ENCODE data around the gene PPFIA3.
A peak's percentile ranks its signal among the peaks of the same experiment; 100 is the strongest.
"Not testable (repeated sequence)": the region's sequence is repeated elsewhere in the genome, so short reads cannot be mapped to it uniquely, and the experiment has no call there.

The PPFIA3 gene

GRCh38 chr19:49141352-49141751 lies 22.0 kb downstream of the PPFIA3 start:
- H3K27me3 ChIP-seq (replicated peaks; ENCODE audit: control insufficient read depth, insufficient read depth, low read length), result no peaks in the 10 kb centered on the region; the same call in 1 of the 2 replicates
- no peak for DNase-seq (ENCODE audit: extremely low read depth, insufficient read length)

GRCh38 chr19:49142866-49143335 lies 23.6 kb downstream of the PPFIA3 start:
- DNase-seq (ENCODE audit: extremely low read depth, insufficient read length), result peak; percentile 83
- Histone ChIP-seq H3K4me3 (replicated peaks; ENCODE audit: low read depth, low read length) (peak overlapping the region; percentile 41), H3K36me3 (ENCODE audit: control insufficient read depth, insufficient read depth, low read length) (no peaks in the 10 kb centered on the region), H3K27me3 (replicated peaks; ENCODE audit: control insufficient read depth, insufficient read depth, low read length) (no peaks in the 10 kb centered on the region; the same call in 1 of the 2 replicates)
- no peak for TF ChIP-seq CTCF (IDR thresholded peaks at IDR 0.05; ENCODE audit: insufficient read depth, low read length, poor library complexity, severe bottlenecking)

More at GRCh38 chr19:49141352-49141751, 22.0 kb downstream of the PPFIA3 start:
- no peak for TF ChIP-seq CTCF (IDR thresholded peaks at IDR 0.05; ENCODE audit: insufficient read depth, low read length, poor library complexity, severe bottlenecking)
- Histone ChIP-seq H3K36me3 (ENCODE audit: control insufficient read depth, insufficient read depth, low read length) (no peaks in the 10 kb centered on the region), H3K4me3 (replicated peaks; ENCODE audit: low read depth, low read length) (no peak overlapping the region)

GRCh38 chr19:49145573-49146407 lies 26.4 kb downstream of the PPFIA3 start:
- TF ChIP-seq CTCF (IDR thresholded peaks at IDR 0.05; ENCODE audit: insufficient read depth, low read length, poor library complexity, severe bottlenecking), result peak; percentile 92
- Histone ChIP-seq H3K4me3 (replicated peaks; ENCODE audit: low read depth, low read length) (no peak overlapping the region), H3K36me3 (ENCODE audit: control insufficient read depth, insufficient read depth, low read length) (no peaks in the 10 kb centered on the region), H3K27me3 (replicated peaks; ENCODE audit: control insufficient read depth, insufficient read depth, low read length) (no peaks in the 10 kb centered on the region; the same call in 1 of the 2 replicates)
- peak; percentile 81 for DNase-seq (ENCODE audit: extremely low read depth, insufficient read length)

- H3K27me3 ChIP-seq (replicated peaks; ENCODE audit: control insufficient read depth, insufficient read depth, low read length); H3K36me3 ChIP-seq (ENCODE audit: control insufficient read depth, insufficient read depth, low read length); DNase-seq (ENCODE audit: extremely low read depth, insufficient read length); H3K4me3 ChIP-seq (replicated peaks; ENCODE audit: low read depth, low read length): not testable (repeated sequence)
Measured at GRCh38 chr19:49146408-49146770, 27.0 kb downstream of the PPFIA3 start.

GRCh38 chr19:49148044-49148682 lies 28.8 kb downstream of the PPFIA3 start:
- Histone ChIP-seq H3K4me3 (replicated peaks; ENCODE audit: low read depth, low read length) (no peak overlapping the region), H3K27me3 (replicated peaks; ENCODE audit: control insufficient read depth, insufficient read depth, low read length) (no peaks in the 10 kb centered on the region; the same call in none of the 2 replicates), H3K36me3 (ENCODE audit: control insufficient read depth, insufficient read depth, low read length) (no peaks in the 10 kb centered on the region)
- DNase-seq (ENCODE audit: extremely low read depth, insufficient read length), result no peak
- no peak for TF ChIP-seq CTCF (IDR thresholded peaks at IDR 0.05; ENCODE audit: insufficient read depth, low read length, poor library complexity, severe bottlenecking)
